BJ (cell line): ENCODE data around the gene STXBP6. TPM values are rescaled to one million over a fixed set of nuclear protein-coding genes. Genes with fewer than 3 reads are reported as not detected.

Experiments
- CTCF ChIA-PET: fragments of 350-600 bp; formaldehyde crosslinking; extraction: SDS; loops from one replicate; lab custom pipeline; 2021; ENCODE audit warnings: antibody characterized with exemption, inconsistent platforms; lab: Yijun Ruan, JAX
- POLR2A ChIA-PET: fragments of 300-600 bp; sonication (Branson Sonifier 250); formaldehyde crosslinking; extraction: SDS; loops from one replicate; lab custom pipeline; 2021; ENCODE audit warnings: antibody characterized with exemption; lab: Charles Lee
- DNase-seq: peaks from one replicate; pipeline ENCODE4 v3.0.0-alpha.2; 2011; ENCODE audit warnings: low read depth
- H3K27me3 ChIP-seq: 2 replicates; pipeline ENCODE4 v1.6.0; 2011; ENCODE audit warnings: low read length; ENCODE audit not compliant: control insufficient read depth, insufficient read depth
- H3K36me3 ChIP-seq: 2 replicates; pipeline ENCODE4 v1.5.1; 2011; ENCODE audit warnings: low read length; ENCODE audit not compliant: control insufficient read depth, insufficient read depth
- H3K4me3 ChIP-seq: 2 replicates; pipeline ENCODE4 v1.5.1; 2011; ENCODE audit warnings: low read depth, mild to moderate bottlenecking, control low read depth, low read length
- polyA plus RNA-seq: library from polyadenylated mRNA; depleted of rRNA; stranded (reverse); fragments of >200 nt; gene quantifications from 2 replicates; pipeline ENCODE4 v1.2.3, GENCODE V29; 2011
- TF ChIP-seq, protein P1 (sequence below): IDR thresholded peaks from 2 replicates; pipeline ENCODE4 v1.5.1; 2011; ENCODE audit warnings: low read depth, mild to moderate bottlenecking, control low read depth, inconsistent platforms, low read length, moderate library complexity; ENCODE audit not compliant: insufficient read depth

STXBP6 gene
- polyA plus RNA-seq, 1 experiment: 12.1 TPM

GRCh38 chr14:24766434-24766833 lies 283.5 kb downstream of the STXBP6 start:
- TF ChIP-seq, protein P1, sequence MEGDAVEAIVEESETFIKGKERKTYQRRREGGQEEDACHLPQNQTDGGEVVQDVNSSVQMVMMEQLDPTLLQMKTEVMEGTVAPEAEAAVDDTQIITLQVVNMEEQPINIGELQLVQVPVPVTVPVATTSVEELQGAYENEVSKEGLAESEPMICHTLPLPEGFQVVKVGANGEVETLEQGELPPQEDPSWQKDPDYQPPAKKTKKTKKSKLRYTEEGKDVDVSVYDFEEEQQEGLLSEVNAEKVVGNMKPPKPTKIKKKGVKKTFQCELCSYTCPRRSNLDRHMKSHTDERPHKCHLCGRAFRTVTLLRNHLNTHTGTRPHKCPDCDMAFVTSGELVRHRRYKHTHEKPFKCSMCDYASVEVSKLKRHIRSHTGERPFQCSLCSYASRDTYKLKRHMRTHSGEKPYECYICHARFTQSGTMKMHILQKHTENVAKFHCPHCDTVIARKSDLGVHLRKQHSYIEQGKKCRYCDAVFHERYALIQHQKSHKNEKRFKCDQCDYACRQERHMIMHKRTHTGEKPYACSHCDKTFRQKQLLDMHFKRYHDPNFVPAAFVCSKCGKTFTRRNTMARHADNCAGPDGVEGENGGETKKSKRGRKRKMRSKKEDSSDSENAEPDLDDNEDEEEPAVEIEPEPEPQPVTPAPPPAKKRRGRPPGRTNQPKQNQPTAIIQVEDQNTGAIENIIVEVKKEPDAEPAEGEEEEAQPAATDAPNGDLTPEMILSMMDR: no peak
- ChIA-PET POLR2A (no interaction called here), CTCF (interaction anchor here (1.6 kb wide), 1 partner anchor 40 kb away, joined by 3 read pairs; no protein-coding TSS in a partner anchor)
- no peaks in the 10 kb centered on the region for H3K27me3 ChIP-seq
- no peak for DNase-seq
- H3K4me3 ChIP-seq: no peak overlapping the region
- H3K36me3 ChIP-seq: no peaks in the 10 kb centered on the region

DNA sequence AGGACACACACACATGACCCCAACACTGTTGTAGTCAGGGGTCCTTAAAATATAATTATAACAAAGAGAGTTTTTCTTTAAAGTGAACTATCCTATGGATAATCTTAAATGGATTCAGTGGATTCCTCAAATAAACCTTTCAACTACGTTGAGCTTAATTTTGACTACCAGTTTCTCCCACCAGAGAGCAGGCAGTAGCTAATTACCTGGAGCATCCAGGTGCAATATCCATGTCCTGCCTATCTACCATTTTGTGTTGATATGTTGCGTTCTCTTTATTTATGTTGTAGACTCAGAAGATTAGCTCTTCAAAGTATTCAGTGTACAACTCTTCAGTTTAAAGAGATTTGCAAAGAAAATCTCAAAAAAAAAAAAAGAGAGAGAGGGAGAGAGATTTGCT lies 288.8 kb downstream of the STXBP6 start:
- Histone ChIP-seq H3K27me3 (no peaks in the 10 kb centered on the region), H3K36me3 (no peaks in the 10 kb centered on the region), H3K4me3 (no peak overlapping the region)
- TF ChIP-seq, protein P1: no peak
- CTCF ChIA-PET: interaction anchor here (0.6 kb wide), 1 partner anchor 251 kb away, joined by 3 read pairs; no protein-coding TSS in a partner anchor
- POLR2A ChIA-PET: no interaction called here
- no peak for DNase-seq
